CD14-positive monocyte (primary cell): ENCODE data around the gene LRRK2. TPM values are rescaled to one million over a fixed set of nuclear protein-coding genes. Genes with fewer than 3 reads are reported as not detected.

ENCODE experiments used
- DNase-seq, 3 donors: peaks; one replicate each; pipeline ENCODE4 v3.0.0-alpha.2; 2011 to 2022
- H2AFZ ChIP-seq: 2 replicates; pipeline ENCODE4 v1.6.0; 2012; ENCODE audit warnings: mild to moderate bottlenecking, low read depth, low read length, inconsistent platforms; ENCODE audit not compliant: insufficient read depth, poor library complexity, severe bottlenecking
- H3K27ac ChIP-seq, 2 donors: 1 replicate in 1 of 2; 2 replicates in 1 of 2; pipeline ENCODE4 v1.5.1; 2012 to 2013; ENCODE audit warnings: low read length in 2 of 2, control low read depth in 1 of 2, inconsistent platforms in 1 of 2, low read depth in 1 of 2, mild to moderate bottlenecking in 1 of 2
- H3K27me3 ChIP-seq, 2 donors: one replicate each; pipeline versions ENCODE4 v1.6.0 to v1.6.1; 2011 to 2013; ENCODE audit warnings: low read length in 2 of 2; ENCODE audit not compliant: control insufficient read depth in 2 of 2, insufficient read depth in 2 of 2
- H3K36me3 ChIP-seq, 2 donors: replicated peaks in 1 of 2; 1 replicate in 1 of 2; 2 replicates in 1 of 2; pipeline versions ENCODE4 v1.5.1 to v1.6.1; 2012 to 2013; ENCODE audit warnings: low read length in 2 of 2, control low read depth in 1 of 2, inconsistent platforms in 1 of 2, mild to moderate bottlenecking in 1 of 2; ENCODE audit not compliant: insufficient read depth in 2 of 2, control insufficient read depth in 1 of 2
- H3K4me1 ChIP-seq, 2 donors: 1 replicate in 1 of 2; 2 replicates in 1 of 2; pipeline versions ENCODE4 v1.5.1 to v1.6.1; 2012 to 2013; ENCODE audit warnings: low read length in 2 of 2, control low read depth in 1 of 2, inconsistent platforms in 1 of 2, mild to moderate bottlenecking in 1 of 2, moderate library complexity in 1 of 2; ENCODE audit not compliant: insufficient read depth in 2 of 2, control insufficient read depth in 1 of 2
- H3K4me2 ChIP-seq: replicated peaks from 2 replicates; pipeline ENCODE3; 2012; ENCODE audit warnings: low read length, moderate library complexity, mild to moderate bottlenecking; ENCODE audit not compliant: poor library complexity, severe bottlenecking; ENCODE audit errors: extremely low read depth
- H3K4me3 ChIP-seq, 3 experiments: fragments of 200-600 bp in 1 of 3; sonication (generic) in 1 of 3; replicated peaks in 1 of 3; 1 replicate in 2 of 3; 2 replicates in 1 of 3; pipeline ENCODE4 v1.5.1; 2011 to 2013; ENCODE audit warnings: low read length in 3 of 3, mild to moderate bottlenecking in 3 of 3, control low read depth in 2 of 3, low read depth in 2 of 3, inconsistent platforms in 1 of 3, moderate library complexity in 1 of 3
- H3K79me2 ChIP-seq: 2 replicates; pipeline ENCODE4 v1.6.0; 2012; ENCODE audit warnings: mild to moderate bottlenecking, control low read depth, inconsistent platforms, low read length, moderate library complexity; ENCODE audit not compliant: insufficient read depth
- H3K9ac ChIP-seq: 2 replicates; pipeline ENCODE4 v1.6.0; 2017; ENCODE audit warnings: low read length, mild to moderate bottlenecking; ENCODE audit not compliant: insufficient read depth, poor library complexity, severe bottlenecking
- H3K9me3 ChIP-seq, 2 donors: replicated peaks in 1 of 2; 1 replicate in 1 of 2; 2 replicates in 1 of 2; pipeline versions ENCODE4 v1.5.1 to v1.6.1; 2012 to 2013; ENCODE audit warnings: low read length in 2 of 2, control low read depth in 1 of 2; ENCODE audit not compliant: control insufficient read depth in 1 of 2, insufficient read depth in 1 of 2
- H4K20me1 ChIP-seq: 2 replicates; pipeline ENCODE4 v1.6.0; 2012; ENCODE audit warnings: mild to moderate bottlenecking, low read length, control low read depth, moderate library complexity; ENCODE audit not compliant: insufficient read depth
- H3K27ac Mint-ChIP-seq, 7 donors: one replicate each; pipeline ENCODE4 v1.8.0; 2020; ENCODE audit warnings: mild to moderate bottlenecking in 7 of 7, mixed read lengths in 7 of 7, moderate library complexity in 6 of 7, inconsistent platforms in 2 of 7
- H3K27me3 Mint-ChIP-seq, 3 donors: one replicate each; pipeline ENCODE4 v1.8.0; 2021 to 2022; ENCODE audit warnings: low read depth in 3 of 3, mild to moderate bottlenecking in 3 of 3, mixed read lengths in 3 of 3, moderate library complexity in 3 of 3, inconsistent platforms in 1 of 3
- H3K36me3 Mint-ChIP-seq, 2 donors: one replicate each; pipeline ENCODE4 v1.8.0; 2020; ENCODE audit warnings: mixed read lengths in 2 of 2, inconsistent platforms in 1 of 2, mild to moderate bottlenecking in 1 of 2
- H3K4me1 Mint-ChIP-seq: one replicate; pipeline ENCODE4 v1.8.0; 2020; ENCODE audit warnings: mild to moderate bottlenecking, mixed read lengths
- H3K4me3 Mint-ChIP-seq, 2 donors: one replicate each; pipeline ENCODE4 v1.8.0; 2020; ENCODE audit warnings: mild to moderate bottlenecking in 2 of 2, mixed read lengths in 2 of 2, moderate library complexity in 1 of 2
- H3K9me3 Mint-ChIP-seq, 7 donors: one replicate each; pipeline ENCODE4 v1.8.0; 2020 to 2022; ENCODE audit warnings: mixed read lengths in 7 of 7, mild to moderate bottlenecking in 6 of 7, moderate library complexity in 6 of 7, inconsistent platforms in 2 of 7
- WGBS: methylation state at CpG from one replicate; pipeline ENCODE4 v1.1.5; 2013; ENCODE audit warnings: missing lambda C conversion rate; ENCODE audit not compliant: insufficient coverage; 5-methylcytosine and 5-hydroxymethylcytosine counted together
- intact Hi-C, 2 donors: fragments of 100-400 bp; cut with micrococcal nuclease; formaldehyde crosslinking; loops; one replicate each; pipeline versions ENCODE4 v1.15.0 to v1.15.1; 2023
- polyA plus RNA-seq, 3 donors: library from polyadenylated mRNA; depleted of rRNA in 1 of 3; unstranded in 2 of 3; stranded (reverse) in 1 of 3; fragments of 300-500 nt in 2 of 3; fragments of >200 nt in 1 of 3; fragmentation: Illumina TruSeq in 2 of 3; gene quantifications; 1 replicate in 2 of 3; 2 replicates in 1 of 3; pipeline ENCODE4 v1.2.3, GENCODE V29; 2012 to 2021
- TF ChIP-seq, protein P1 (sequence below): fragments of 200-600 bp; IDR thresholded peaks from one replicate; pipeline ENCODE4 v1.8.0; 2022; ENCODE audit warnings: antibody characterized with exemption, mild to moderate bottlenecking

The LRRK2 gene
- polyA plus RNA-seq, 3 donors = 47.7 to 67.2 (median 47.9) TPM

DNA sequence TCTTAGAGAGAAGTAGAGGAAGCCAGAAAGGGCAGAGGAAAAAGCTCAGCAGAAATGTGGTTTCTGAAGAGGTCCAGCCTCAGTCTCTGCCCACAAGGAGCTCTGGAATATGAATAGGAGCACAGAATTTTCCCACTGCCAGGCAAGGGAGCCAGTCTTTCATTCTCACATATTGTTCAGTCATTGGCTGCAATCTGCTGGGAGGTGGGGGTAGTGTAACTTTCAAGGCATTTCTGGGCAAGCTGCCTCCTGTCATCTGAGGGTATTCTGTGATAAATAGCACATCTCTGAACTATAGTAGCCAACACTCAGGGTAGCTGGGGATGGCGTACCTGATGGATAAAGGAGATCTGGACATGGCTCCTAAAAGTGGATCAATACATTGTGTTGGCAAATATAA is 127.2 kb downstream of the LRRK2 start:
- no peak for DNase-seq
- Histone ChIP-seq H2AFZ (no peak overlapping the region), H3K36me3 (peaks cover 79 to 86% of the 10 kb centered on the region in 2 donors), H3K9me3 (peaks cover 0 to 6% of the 10 kb centered on the region in 2 donors), H4K20me1 (peaks cover 83% of the 10 kb centered on the region), H3K79me2 (no peaks in the 10 kb centered on the region), H3K4me2 (no peak overlapping the region), H3K27me3 (no peaks in the 10 kb centered on the region), H3K4me3 (no peak overlapping the region), H3K27ac (no peak overlapping the region), H3K9ac (no peak overlapping the region), H3K4me1 (no peaks in the 10 kb centered on the region)
- no CpG with 5 or more reads among the region's 1 CpG for whole genome bisulfite sequencing
- Mint-ChIP-seq H3K27me3 (peaks cover 0 to 1% (median 0%) of the 10 kb centered on the region in 3 donors), H3K27ac (peak overlapping the region in 1 of 7 donors; percentile 33), H3K4me3 (no peak overlapping the region), H3K9me3 (peaks cover 0 to 14% (median 4%) of the 10 kb centered on the region in 7 donors), H3K36me3 (peaks cover 77 to 95% of the 10 kb centered on the region in 2 donors), H3K4me1 (no peaks in the 10 kb centered on the region)
- TF ChIP-seq, protein P1, sequence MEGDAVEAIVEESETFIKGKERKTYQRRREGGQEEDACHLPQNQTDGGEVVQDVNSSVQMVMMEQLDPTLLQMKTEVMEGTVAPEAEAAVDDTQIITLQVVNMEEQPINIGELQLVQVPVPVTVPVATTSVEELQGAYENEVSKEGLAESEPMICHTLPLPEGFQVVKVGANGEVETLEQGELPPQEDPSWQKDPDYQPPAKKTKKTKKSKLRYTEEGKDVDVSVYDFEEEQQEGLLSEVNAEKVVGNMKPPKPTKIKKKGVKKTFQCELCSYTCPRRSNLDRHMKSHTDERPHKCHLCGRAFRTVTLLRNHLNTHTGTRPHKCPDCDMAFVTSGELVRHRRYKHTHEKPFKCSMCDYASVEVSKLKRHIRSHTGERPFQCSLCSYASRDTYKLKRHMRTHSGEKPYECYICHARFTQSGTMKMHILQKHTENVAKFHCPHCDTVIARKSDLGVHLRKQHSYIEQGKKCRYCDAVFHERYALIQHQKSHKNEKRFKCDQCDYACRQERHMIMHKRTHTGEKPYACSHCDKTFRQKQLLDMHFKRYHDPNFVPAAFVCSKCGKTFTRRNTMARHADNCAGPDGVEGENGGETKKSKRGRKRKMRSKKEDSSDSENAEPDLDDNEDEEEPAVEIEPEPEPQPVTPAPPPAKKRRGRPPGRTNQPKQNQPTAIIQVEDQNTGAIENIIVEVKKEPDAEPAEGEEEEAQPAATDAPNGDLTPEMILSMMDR = no peak
- intact Hi-C loops = no loop called here

DNA sequence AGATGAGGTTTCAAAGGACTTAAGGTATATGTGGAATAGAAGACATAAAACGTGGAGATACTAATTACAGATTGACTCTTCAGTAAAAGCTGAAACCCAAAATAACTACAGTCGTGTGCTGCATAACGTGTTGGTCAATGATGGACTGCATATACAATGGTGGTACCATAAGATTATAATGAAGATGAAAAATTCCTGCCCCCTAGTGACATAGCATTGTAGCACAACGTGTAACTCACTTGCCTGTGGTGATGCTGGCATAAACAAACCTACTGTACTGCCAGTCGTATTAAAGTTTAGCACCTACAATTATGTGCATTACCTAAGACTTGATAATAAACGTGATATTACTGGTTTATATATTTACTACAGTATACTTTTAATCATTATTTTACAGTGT is 150.3 kb downstream of the LRRK2 start:
- no peaks in the 10 kb centered on the region for H3K4me1 ChIP-seq
- TF ChIP-seq, protein P1 = peak; percentile 38
- Mint-ChIP-seq H3K4me1 (no peaks in the 10 kb centered on the region), H3K36me3 (peaks cover 7% of the 10 kb centered on the region in 2 donors), H3K9me3 (peaks cover 0 to 2% (median 0%) of the 10 kb centered on the region in 7 donors), H3K27ac (no peak overlapping the region), H3K4me3 (no peak overlapping the region), H3K27me3 (peaks cover 0 to 4% (median 0%) of the 10 kb centered on the region in 3 donors)
- H3K36me3 ChIP-seq = peaks cover 3 to 10% of the 10 kb centered on the region in 2 donors
- no peak overlapping the region for H3K4me3 ChIP-seq
- H3K9me3 ChIP-seq = no peaks in the 10 kb centered on the region
- intact Hi-C loops = no loop called here
- WGBS = no CpG with 5 or more reads among the region's 6 CpGs
- H3K4me2 ChIP-seq = no peak overlapping the region
- H3K9ac ChIP-seq = no peak overlapping the region
- no peak overlapping the region for H2AFZ ChIP-seq
- peaks cover 19% of the 10 kb centered on the region for H4K20me1 ChIP-seq
- DNase-seq = no peak
- H3K79me2 ChIP-seq = no peaks in the 10 kb centered on the region
- H3K27me3 ChIP-seq = peaks cover 0 to 3% of the 10 kb centered on the region in 2 donors
- no peak overlapping the region for H3K27ac ChIP-seq
